ENCODE measurements around the gene SYCE1L. TPM values are rescaled to one million over a fixed set of nuclear protein-coding genes. Genes with fewer than 3 reads are reported as not detected.
"Not testable (repeated sequence)": the region's sequence is repeated elsewhere in the genome, so short reads cannot be mapped to it uniquely, and the experiment has no call there.

SYCE1L gene
- total RNA-seq, 1 donor from 2014 or later, result 1.2 TPM

GRCh38 chr16:77206533-77206932 lies 7.3 kb downstream of the SYCE1L start:
- no peak for DNase-seq

DNA sequence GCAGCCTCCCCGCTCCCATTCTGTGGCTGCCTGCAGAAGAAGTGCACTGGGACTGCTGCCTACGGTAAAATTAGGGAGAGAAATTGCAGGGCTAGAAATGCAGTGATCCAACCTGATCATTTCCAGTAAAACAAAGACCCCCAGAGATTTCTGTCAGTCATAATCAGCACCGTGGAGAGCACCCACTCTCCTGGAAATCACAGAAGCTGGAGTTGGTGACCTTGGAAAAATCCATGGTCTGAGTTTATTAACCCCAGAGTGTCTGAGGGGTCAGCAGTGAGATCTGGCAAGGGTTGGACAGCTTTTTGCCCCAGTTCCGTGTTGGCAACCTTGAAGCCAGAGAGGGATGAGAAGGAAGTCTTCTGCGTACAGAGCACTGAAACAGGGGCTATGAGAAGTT lies 7.8 kb downstream of the SYCE1L start:
- DNase-seq, result no peak

DNA sequence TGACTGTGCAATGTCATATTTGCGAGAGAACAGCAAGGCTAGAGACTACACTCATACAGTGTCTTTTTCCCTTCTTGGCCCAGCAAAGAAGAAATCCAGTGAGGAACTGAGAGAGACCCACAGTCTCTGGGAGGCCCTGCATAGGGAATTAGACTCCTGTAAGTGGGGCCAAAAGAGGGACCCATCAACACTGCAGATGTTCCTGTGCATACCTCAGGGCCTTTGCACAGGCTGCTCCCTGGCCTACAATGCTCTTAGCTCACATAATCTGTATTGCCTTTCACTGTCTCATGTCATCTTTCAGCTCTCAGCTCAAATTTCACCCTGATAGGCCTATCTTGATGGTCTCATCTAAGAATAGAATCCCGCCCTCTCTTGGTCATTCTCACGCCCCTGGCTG lies 9.2 kb downstream of the SYCE1L start:
- no peak for DNase-seq

GRCh38 chr16:77211880-77212740 lies 12.9 kb downstream of the SYCE1L start:
- peak; percentile 88 for DNase-seq

- DNase-seq, result peak; percentile 66
These were observed 13.7 kb downstream of the SYCE1L start for GRCh38 chr16:77212741-77213541.

- DNase-seq, result no peak
These were observed 14.4 kb downstream of the SYCE1L start for GRCh38 chr16:77213542-77214106.

DNA sequence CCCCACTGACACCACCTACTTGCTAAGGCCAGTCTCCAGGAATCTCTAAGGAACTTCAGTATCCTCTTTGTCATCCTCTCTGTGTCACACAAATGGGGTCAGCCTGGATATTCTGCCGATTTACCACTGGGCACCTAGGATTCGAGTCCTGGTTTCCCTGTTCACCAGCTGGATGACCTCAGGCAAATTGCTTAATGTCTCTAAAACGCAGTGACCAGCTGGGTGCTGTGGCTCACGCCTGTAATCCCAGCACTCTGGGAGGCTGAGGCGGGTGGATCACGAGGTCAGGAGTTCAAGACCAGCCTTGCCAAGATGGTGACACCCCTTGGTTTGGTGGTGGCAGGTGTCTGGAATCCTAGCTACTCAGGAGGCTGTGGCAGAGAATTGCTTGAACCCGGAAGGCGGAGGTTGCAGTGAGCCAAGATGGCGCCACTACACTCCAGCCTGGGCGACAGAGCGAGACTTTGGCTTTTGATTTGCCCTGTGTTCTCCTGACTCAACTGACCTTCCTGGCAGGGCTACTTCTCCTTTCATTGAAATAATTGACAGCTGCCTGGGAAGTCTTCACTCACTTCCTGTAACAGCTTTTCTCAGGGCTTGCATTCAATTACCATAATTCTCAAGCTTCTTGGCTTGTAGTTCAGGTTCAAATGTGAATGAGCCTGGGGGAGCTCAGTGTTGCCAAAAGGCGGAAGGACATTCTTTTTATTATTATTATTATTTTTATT lies 15.4 kb downstream of the SYCE1L start:
- no peak for DNase-seq

GRCh38 chr16:77219437-77219836 lies 20.2 kb downstream of the SYCE1L start:
- no peak for DNase-seq

- DNase-seq, result no peak
These were observed 21.2 kb downstream of the SYCE1L start for GRCh38 chr16:77220427-77220826.

DNA sequence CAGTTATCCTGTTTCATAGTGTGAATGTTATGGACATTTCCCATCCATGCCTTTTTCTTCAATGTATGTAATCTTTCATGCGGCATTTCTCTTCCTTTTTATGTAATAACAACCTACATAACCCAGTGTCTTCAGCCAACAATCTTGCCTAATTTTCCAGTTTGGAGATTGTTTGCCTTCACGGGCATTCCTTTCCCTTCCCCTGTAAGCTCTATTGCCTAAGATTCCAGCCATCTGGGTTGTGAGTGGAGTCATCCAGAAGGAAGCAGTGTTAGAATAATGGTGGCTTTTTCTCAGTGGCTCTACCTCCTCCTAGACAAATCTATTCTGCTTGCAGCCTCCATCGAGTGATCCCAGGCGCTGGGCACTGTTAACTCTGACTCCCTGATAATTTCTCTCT lies 22.3 kb downstream of the SYCE1L start:
- DNase-seq, result no peak

- no peak for DNase-seq
These were observed 24.0 kb downstream of the SYCE1L start for GRCh38 chr16:77223184-77223583.

DNA sequence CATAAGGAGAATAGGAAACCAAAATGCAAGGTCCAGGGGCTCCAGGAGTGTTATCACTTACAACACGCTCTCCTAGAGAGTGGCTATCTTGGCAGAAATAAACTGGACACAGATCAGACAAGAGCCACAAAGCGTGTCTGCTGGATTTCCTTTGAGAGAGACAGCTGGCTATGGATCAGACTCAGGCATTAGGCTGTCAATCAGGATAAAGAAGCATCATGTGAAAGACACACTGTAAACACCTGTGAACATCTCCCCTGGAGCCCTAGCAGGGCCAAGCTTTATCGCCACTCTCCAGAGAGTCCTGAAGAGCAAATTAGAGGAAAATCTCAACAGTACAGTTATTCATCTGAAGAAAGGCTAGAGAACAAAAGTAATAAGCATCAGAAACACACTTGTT lies 26.0 kb downstream of the SYCE1L start:
- DNase-seq, result no peak

- no peak for DNase-seq
These were observed 28.5 kb downstream of the SYCE1L start for GRCh38 chr16:77227745-77228144.

DNA sequence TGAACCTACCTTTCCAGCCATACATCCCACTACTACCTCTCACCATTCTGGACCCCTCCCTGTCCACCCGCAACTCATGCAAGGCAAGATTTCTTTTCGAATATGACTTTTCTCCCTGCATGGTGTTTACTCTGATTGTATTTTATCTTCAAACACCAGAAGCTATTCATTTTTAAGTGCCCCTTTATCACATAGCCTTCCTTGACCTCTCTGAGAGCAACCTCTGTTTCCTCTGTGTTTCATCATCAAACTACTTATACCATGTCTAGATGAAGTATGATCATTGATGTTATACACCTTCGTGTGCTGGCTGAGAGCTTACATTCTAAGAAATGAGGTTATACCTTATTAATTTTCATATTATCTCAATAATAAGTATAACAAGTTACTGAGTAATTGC lies 31.8 kb downstream of the SYCE1L start:
- no peak for DNase-seq

GRCh38 chr16:77233799-77234519 lies 34.8 kb downstream of the SYCE1L start:
- no peak for DNase-seq

GRCh38 chr16:77234611-77235010 lies 35.4 kb downstream of the SYCE1L start:
- no peak for DNase-seq

GRCh38 chr16:77236063-77236511 lies 36.9 kb downstream of the SYCE1L start:
- DNase-seq, result peak; percentile 94

DNA sequence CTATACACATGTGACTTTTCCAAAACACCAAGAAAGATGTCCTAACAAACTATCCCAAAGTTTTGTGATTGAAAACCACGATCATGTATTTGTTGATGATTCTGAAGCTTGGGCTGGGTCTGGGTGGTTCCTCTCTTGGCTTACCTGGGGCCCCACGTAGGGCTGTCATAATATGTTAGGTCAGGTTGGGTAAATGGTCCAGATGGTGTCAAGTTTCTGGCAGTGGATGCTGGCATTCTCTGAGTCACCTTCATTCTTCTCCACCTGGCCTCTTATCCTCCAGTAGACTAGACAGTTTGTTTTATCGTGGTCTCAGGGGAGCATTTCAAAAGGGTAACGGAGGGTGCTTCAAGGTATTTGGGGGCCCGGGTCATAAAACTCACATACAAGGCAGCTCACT lies 39.4 kb downstream of the SYCE1L start:
- no peak for DNase-seq

DNA sequence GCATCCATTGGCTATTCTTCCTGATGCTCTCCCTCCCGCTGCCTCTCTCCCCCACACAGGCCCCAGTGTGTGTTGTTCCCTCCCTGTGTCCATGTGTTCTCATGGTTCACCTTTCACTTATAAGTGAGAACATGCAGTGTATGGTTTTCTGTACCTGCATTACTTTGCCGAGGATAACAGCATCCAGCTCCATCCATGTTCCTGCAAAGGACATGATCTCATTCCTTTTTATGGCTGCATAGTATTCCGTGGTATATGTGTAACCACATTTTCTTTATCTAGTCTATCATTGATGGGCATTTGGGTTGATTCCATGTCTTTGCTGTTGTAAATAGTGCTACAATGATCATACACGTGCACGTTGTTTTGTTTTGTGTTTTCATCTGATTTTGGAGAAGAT lies 43.3 kb downstream of the SYCE1L start:
- not testable (repeated sequence) for DNase-seq

DNA sequence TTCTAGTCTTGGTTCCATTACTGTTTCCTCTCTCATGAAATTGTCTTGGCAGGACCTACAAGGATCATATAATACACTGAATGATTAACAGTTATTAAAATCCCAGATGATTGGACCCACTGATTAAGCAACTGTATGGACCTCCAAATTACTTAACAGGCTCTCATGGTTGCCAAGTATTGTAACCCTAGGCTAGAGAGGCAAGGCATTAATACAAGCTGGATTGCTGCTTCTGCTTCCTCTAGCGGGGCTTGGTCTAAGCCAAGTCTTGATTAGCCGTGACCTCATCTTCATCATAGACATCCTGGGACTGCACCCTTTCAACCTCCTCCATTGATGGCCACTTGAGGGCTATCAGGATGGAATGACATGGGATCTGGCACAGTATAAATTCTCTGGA lies 46.9 kb downstream of the SYCE1L start:
- no peak for DNase-seq

GRCh38 chr16:77250400-77250799 lies 51.2 kb downstream of the SYCE1L start:
- no peak for DNase-seq

All from tongue (tissue), 2 donors.